Vagina (tissue), 2 donors: ENCODE results near the gene KCNE1.

ENCODE experiments used
- POLR2A ChIP-seq, 2 donors: fragments of 450-650 bp; IDR thresholded peaks; one replicate each; pipeline ENCODE4 v1.6.1; 2017; ENCODE audit warnings: antibody characterized with exemption in 2 of 2, mild to moderate bottlenecking in 2 of 2, moderate library complexity in 2 of 2
- TF ChIP-seq, protein P1 (sequence below), 3 experiments: fragments of 450-650 bp in 2 of 3; fragments of 200-600 bp in 1 of 3; sonication (generic) in 1 of 3; IDR thresholded peaks; one replicate each; pipeline ENCODE4 v1.5.1; 2017 to 2019; ENCODE audit warnings: antibody characterized with exemption in 3 of 3, mild to moderate bottlenecking in 2 of 3, moderate library complexity in 2 of 3

DNA sequence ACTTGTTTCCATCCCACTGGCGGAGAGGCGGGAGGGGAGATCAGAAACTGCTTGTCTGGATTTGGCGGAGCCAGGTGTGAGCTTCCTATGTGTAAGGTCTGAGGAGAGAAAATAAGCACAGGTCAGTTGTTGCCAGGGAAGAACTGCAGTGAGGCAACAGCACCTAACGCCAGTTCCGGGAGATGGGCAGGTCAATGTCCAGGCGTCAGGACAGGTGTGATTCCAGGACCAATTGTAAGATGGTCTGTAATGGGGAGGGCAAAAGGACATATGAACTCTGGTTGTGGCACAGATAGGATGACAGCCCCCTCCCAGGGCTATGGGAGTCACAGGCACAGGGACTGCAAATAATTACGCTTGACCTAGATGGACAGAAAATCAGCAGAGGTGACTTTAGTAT, 9.6 kb upstream of the KCNE1 start:
- TF ChIP-seq, protein P1, sequence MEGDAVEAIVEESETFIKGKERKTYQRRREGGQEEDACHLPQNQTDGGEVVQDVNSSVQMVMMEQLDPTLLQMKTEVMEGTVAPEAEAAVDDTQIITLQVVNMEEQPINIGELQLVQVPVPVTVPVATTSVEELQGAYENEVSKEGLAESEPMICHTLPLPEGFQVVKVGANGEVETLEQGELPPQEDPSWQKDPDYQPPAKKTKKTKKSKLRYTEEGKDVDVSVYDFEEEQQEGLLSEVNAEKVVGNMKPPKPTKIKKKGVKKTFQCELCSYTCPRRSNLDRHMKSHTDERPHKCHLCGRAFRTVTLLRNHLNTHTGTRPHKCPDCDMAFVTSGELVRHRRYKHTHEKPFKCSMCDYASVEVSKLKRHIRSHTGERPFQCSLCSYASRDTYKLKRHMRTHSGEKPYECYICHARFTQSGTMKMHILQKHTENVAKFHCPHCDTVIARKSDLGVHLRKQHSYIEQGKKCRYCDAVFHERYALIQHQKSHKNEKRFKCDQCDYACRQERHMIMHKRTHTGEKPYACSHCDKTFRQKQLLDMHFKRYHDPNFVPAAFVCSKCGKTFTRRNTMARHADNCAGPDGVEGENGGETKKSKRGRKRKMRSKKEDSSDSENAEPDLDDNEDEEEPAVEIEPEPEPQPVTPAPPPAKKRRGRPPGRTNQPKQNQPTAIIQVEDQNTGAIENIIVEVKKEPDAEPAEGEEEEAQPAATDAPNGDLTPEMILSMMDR (IDR thresholded peaks at IDR 0.05), result no peak
- no peak for TF ChIP-seq POLR2A (IDR thresholded peaks at IDR 0.05)
